DND-41 (cell line): ENCODE data around the gene FASTKD3.

Experiments used
- EZH2 ChIP-seq: IDR thresholded peaks from 3 replicates; pipeline ENCODE4 v1.6.1; 2012; ENCODE audit warnings: borderline replicate concordance, low read depth, mild to moderate bottlenecking, moderate library complexity, low read length, inconsistent platforms; ENCODE audit not compliant: severe bottlenecking
- TF ChIP-seq, protein P1 (sequence below): IDR thresholded peaks from 2 replicates; pipeline ENCODE4 v1.5.1; 2012; ENCODE audit warnings: borderline replicate concordance, low read length, moderate library complexity, mild to moderate bottlenecking; ENCODE audit not compliant: poor library complexity, severe bottlenecking; ENCODE audit errors: extremely low read depth

DNA sequence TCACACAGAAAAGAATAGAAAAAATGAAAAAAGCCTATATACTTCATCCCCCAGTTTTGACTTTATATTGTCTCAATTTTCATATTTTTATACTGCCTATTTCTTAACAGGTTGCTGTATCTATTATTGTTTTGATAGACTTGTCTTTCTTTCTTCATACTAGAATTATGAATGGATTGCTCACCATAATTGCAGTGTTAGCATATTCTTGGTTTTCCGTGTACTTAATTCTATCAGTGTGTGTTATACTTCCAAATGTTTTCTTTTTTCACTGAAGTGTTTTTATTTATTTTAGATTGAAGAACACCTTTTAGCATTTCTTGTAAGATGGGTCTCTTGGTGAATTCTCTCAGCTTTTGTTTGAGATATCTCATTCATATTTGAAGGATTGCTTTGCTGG lies 38.8 kb upstream of the FASTKD3 start:
- TF ChIP-seq, protein P1, sequence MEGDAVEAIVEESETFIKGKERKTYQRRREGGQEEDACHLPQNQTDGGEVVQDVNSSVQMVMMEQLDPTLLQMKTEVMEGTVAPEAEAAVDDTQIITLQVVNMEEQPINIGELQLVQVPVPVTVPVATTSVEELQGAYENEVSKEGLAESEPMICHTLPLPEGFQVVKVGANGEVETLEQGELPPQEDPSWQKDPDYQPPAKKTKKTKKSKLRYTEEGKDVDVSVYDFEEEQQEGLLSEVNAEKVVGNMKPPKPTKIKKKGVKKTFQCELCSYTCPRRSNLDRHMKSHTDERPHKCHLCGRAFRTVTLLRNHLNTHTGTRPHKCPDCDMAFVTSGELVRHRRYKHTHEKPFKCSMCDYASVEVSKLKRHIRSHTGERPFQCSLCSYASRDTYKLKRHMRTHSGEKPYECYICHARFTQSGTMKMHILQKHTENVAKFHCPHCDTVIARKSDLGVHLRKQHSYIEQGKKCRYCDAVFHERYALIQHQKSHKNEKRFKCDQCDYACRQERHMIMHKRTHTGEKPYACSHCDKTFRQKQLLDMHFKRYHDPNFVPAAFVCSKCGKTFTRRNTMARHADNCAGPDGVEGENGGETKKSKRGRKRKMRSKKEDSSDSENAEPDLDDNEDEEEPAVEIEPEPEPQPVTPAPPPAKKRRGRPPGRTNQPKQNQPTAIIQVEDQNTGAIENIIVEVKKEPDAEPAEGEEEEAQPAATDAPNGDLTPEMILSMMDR = no peak
- no peak for TF ChIP-seq EZH2
